Measurements from ENCODE around the gene ZCCHC17.

DNA sequence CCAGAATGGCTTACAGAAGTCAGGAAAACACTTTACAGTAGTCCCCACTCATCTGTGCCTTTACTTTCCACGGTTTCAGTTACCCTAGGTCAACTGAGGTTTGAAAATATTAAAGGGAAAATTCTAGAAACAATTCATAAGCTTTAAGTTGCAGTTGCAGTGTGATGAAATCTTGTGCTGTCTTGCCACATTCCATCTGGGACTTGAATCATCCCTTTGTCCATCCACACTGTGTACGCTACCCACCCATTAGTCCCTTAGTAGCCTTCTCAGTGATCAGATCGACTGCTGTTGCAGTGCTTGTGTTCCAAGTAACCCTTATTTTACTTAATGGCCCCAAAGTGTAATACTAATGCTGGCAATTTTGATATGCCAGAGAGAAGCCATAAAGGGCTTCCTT is 30.5 kb downstream of the ZCCHC17 start:
- TF ChIP-seq, protein P1, sequence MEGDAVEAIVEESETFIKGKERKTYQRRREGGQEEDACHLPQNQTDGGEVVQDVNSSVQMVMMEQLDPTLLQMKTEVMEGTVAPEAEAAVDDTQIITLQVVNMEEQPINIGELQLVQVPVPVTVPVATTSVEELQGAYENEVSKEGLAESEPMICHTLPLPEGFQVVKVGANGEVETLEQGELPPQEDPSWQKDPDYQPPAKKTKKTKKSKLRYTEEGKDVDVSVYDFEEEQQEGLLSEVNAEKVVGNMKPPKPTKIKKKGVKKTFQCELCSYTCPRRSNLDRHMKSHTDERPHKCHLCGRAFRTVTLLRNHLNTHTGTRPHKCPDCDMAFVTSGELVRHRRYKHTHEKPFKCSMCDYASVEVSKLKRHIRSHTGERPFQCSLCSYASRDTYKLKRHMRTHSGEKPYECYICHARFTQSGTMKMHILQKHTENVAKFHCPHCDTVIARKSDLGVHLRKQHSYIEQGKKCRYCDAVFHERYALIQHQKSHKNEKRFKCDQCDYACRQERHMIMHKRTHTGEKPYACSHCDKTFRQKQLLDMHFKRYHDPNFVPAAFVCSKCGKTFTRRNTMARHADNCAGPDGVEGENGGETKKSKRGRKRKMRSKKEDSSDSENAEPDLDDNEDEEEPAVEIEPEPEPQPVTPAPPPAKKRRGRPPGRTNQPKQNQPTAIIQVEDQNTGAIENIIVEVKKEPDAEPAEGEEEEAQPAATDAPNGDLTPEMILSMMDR (conservative IDR thresholded peaks at IDR 0.05): no peak
- no peak for TF ChIP-seq EZH2 (IDR thresholded peaks at IDR 0.05; ENCODE audit: low read depth)

Data from PC-9 (cell line).